HepG2 (cell line): ENCODE measurements around the gene WNT7A. TPM values are rescaled to one million over a fixed set of nuclear protein-coding genes. Genes with fewer than 3 reads are reported as not detected.

Source experiments
- ATAC-seq: fragments of 200-7000 bp; cut with Tn5 transposase; 3 replicates; pipeline ENCODE4 v1.9.1; 2020; ENCODE audit warnings: mild to moderate bottlenecking, moderate library complexity
- BruUV-seq: library from RNA; stranded (reverse); fragments of 400-500 nt; replicated peaks from 2 replicates; lab custom pipeline; 2021; lab: Mats Ljungman, UMichigan
- CTCF ChIA-PET: fragments of 300-600 bp; formaldehyde crosslinking; extraction: SDS; loops from one replicate; lab custom pipeline; 2021; ENCODE audit warnings: low total read pairs, inconsistent platforms, low intra/inter-chr PET ratio; lab: Yijun Ruan, JAX
- POLR2A ChIA-PET: fragments of 350-600 bp; sonication (Branson Sonifier 250); formaldehyde crosslinking; loops from one replicate; lab custom pipeline; 2020; ENCODE audit warnings: antibody characterized with exemption, inconsistent platforms; lab: Yijun Ruan, JAX
- DNase-seq: peaks from one replicate; pipeline ENCODE4 v3.0.0-alpha.2; 2015; ENCODE audit warnings: low spot score
- FAIRE-seq: peaks from 3 replicates; lab custom pipeline; 2011; peaks lifted over from hg19 to GRCh38; lab: Jason Lieb, UNC
- H2AFZ ChIP-seq: one replicate; pipeline ENCODE4 v1.6.1; 2011; ENCODE audit warnings: low read length, inconsistent platforms
- H3K27ac ChIP-seq: fragments of 300-600 bp; 3 replicates; pipeline ENCODE4 v1.8.0; 2011; ENCODE audit warnings: mixed run types, mild to moderate bottlenecking, mixed read lengths, low read length, inconsistent platforms; ENCODE audit not compliant: insufficient read depth; ENCODE audit errors: extremely low read length
- H3K27me3 ChIP-seq, 2 experiments: fragments of 200-600 bp in 1 of 2; 2 replicates in 1 of 2; 3 replicates in 1 of 2; pipeline versions ENCODE4 v1.6.0 to v1.8.0; 2011; ENCODE audit warnings: low read length in 2 of 2, mild to moderate bottlenecking in 2 of 2, moderate library complexity in 2 of 2, inconsistent platforms in 1 of 2; ENCODE audit not compliant: insufficient read depth in 2 of 2, control insufficient read depth in 1 of 2
- H3K36me3 ChIP-seq, 2 experiments: fragments of 200-600 bp in 1 of 2; replicated peaks in 1 of 2; 2 replicates in 1 of 2; 3 replicates in 1 of 2; pipeline versions ENCODE4 v1.5.1 to v1.8.0; 2011; ENCODE audit warnings: low read length in 2 of 2, inconsistent platforms in 1 of 2; ENCODE audit not compliant: insufficient read depth in 2 of 2, control insufficient read depth in 1 of 2
- H3K4me1 ChIP-seq: 2 replicates; pipeline ENCODE4 v1.5.1; 2012; ENCODE audit warnings: low read length, inconsistent platforms; ENCODE audit not compliant: insufficient read depth
- H3K4me2 ChIP-seq: 2 replicates; pipeline ENCODE4 v1.6.0; 2011; ENCODE audit warnings: low read depth, low read length, inconsistent platforms
- H3K4me3 ChIP-seq, 3 experiments: fragments of 200-600 bp in 1 of 3; sonication (generic), shearing (Covaris generic) in 1 of 3; replicated peaks in 1 of 3; 2 replicates each; pipeline ENCODE4 v1.5.1; 2011 to 2016; ENCODE audit warnings: low read length in 3 of 3, inconsistent platforms in 2 of 3, low read depth in 2 of 3, mild to moderate bottlenecking in 2 of 3, control low read depth in 1 of 3, mixed read lengths in 1 of 3; ENCODE audit not compliant: insufficient read depth in 1 of 3
- H3K79me2 ChIP-seq: one replicate; pipeline ENCODE4 v1.6.1; 2011; ENCODE audit warnings: low read length, inconsistent platforms; ENCODE audit not compliant: insufficient read depth
- H3K9ac ChIP-seq: 2 replicates; pipeline ENCODE4 v1.6.0; 2011; ENCODE audit warnings: mild to moderate bottlenecking, low read depth, low read length, inconsistent platforms; ENCODE audit not compliant: insufficient read depth
- H3K9me3 ChIP-seq: 2 replicates; pipeline ENCODE4 v1.5.1; 2012; ENCODE audit warnings: mild to moderate bottlenecking, low read length
- H4K20me1 ChIP-seq: 2 replicates; pipeline ENCODE4 v1.6.0; 2011; ENCODE audit warnings: inconsistent platforms, mild to moderate bottlenecking, low read length, moderate library complexity; ENCODE audit not compliant: insufficient read depth
- ZEB1 ChIP-seq: IDR thresholded peaks from 2 replicates; pipeline ENCODE4 v1.6.1; 2012; ENCODE audit warnings: mild to moderate bottlenecking, low read depth, inconsistent platforms; ENCODE audit not compliant: insufficient replicate concordance
- ZIK1 ChIP-seq: sonication (generic); formaldehyde crosslinking; IDR thresholded peaks from 2 replicates; pipeline ENCODE4 v1.5.0; 2020; ENCODE audit warnings: mild to moderate bottlenecking, low read depth, missing genetic modification reagents, borderline replicate concordance
- ZNF138 ChIP-seq: sonication (generic); formaldehyde crosslinking; IDR thresholded peaks from 2 replicates; pipeline ENCODE4 v1.5.0; 2020; ENCODE audit warnings: mild to moderate bottlenecking, low read depth, missing genetic modification reagents
- WGBS: methylation state at CpG from one replicate; pipeline ENCODE4 v1.1.6; 2017; ENCODE audit warnings: low lambda C conversion rate; 5-methylcytosine and 5-hydroxymethylcytosine counted together
- in situ Hi-C: cut with HindIII; loops from 2 replicates; pipeline ENCODE4 v1.10.0; 2017; ENCODE audit warnings: low pct_unique_long_range_greater_than_20kb; ENCODE audit not compliant: extremely low pct_ligation_motif_present
- intact Hi-C: fragments of 100-400 bp; cut with micrococcal nuclease; formaldehyde crosslinking; loops from one replicate; pipeline ENCODE4 v1.10.0; 2022; ENCODE audit not compliant: unreplicated experiment
- polyA plus RNA-seq, 8 experiments: library from polyadenylated mRNA; depleted of rRNA in 3 of 8; stranded (reverse) in 7 of 8; unstranded in 1 of 8; fragments of >200 nt; fragmentation: Illumina TruSeq in 4 of 8; extraction: Trizol in 4 of 8; gene quantifications; 2 replicates each; pipeline versions ENCODE4 v1.2.1 to v1.2.3, GENCODE V29; 2011 to 2016; ENCODE audit warnings: low read depth in 4 of 8, missing spikeins in 1 of 8, mixed read lengths in 1 of 8; ENCODE audit not compliant: insufficient read depth in 1 of 8
- total RNA-seq, 5 experiments: library from RNA; depleted of rRNA; stranded (reverse); fragments of >200 nt; fragmentation: Illumina TruSeq; extraction: Trizol; gene quantifications; 2 replicates each; pipeline ENCODE4 v1.2.3, GENCODE V29; 2016; ENCODE audit warnings: low read depth in 1 of 5
- TF ChIP-seq, protein P1 (sequence below): sonication (generic); formaldehyde crosslinking; IDR thresholded peaks from 2 replicates; pipeline ENCODE4 v1.4.0; 2020; ENCODE audit warnings: missing genetic modification reagents, mild to moderate bottlenecking, borderline replicate concordance
- TF ChIP-seq, protein P2 (sequence below): sonication (generic); formaldehyde crosslinking; IDR thresholded peaks from 2 replicates; pipeline ENCODE4; 2020; ENCODE audit warnings: missing genetic modification reagents, mild to moderate bottlenecking, borderline replicate concordance
- TF ChIP-seq, protein P3 (sequence below): IDR thresholded peaks from 2 replicates; pipeline ENCODE4 v1.6.1; 2016; ENCODE audit warnings: mild to moderate bottlenecking

The WNT7A gene
- total and polyA plus RNA-seq, 2 of the 13 experiments (the other 11 are each of a cell fraction or from before 2014, with no cell fraction given): not detected

DNA sequence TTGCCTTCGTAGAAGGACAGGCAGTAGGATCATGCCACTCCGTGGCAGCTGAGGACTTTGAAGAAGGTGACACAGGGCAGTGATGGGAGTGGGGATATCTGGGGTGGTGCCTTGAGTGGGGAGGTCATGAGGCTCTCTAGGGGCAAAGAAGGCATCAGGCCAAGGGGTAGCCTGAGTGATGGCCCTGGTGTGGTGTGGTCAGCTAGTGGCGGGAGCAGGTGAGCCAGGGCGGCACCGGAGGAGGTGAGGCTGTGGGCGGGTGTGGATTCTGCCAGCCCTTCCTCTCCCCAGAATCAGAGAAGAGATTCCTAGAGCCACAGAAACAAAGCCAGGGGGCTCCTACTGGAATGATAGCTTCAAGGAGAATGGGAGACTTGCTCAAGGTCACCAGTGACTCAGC, 18.4 kb downstream of the WNT7A start:
- ChIA-PET CTCF (no interaction called here), POLR2A (no interaction called here)
- in situ Hi-C loops (no loop called here), intact Hi-C loops (no loop called here)
- WGBS: 0% methylated on average over 2 of the region's 6 CpGs
- H4K20me1 ChIP-seq: 0 out of 2 replicates have a peak, but pooled peaks cover 2% of the 10 kb centered on the region
- DNase-seq (no peak), FAIRE-seq (no peak), ATAC-seq (no peak)
- no peak overlapping the region for H2AFZ ChIP-seq
- peaks cover 3 to 51% of the 10 kb centered on the region in 2 experiments; a peak in 2 of 5 replicates for H3K27me3 ChIP-seq
- no peaks in the 10 kb centered on the region for H3K36me3 ChIP-seq
- no peak overlapping the region for H3K4me2 ChIP-seq
- TF ChIP-seq, protein P1, sequence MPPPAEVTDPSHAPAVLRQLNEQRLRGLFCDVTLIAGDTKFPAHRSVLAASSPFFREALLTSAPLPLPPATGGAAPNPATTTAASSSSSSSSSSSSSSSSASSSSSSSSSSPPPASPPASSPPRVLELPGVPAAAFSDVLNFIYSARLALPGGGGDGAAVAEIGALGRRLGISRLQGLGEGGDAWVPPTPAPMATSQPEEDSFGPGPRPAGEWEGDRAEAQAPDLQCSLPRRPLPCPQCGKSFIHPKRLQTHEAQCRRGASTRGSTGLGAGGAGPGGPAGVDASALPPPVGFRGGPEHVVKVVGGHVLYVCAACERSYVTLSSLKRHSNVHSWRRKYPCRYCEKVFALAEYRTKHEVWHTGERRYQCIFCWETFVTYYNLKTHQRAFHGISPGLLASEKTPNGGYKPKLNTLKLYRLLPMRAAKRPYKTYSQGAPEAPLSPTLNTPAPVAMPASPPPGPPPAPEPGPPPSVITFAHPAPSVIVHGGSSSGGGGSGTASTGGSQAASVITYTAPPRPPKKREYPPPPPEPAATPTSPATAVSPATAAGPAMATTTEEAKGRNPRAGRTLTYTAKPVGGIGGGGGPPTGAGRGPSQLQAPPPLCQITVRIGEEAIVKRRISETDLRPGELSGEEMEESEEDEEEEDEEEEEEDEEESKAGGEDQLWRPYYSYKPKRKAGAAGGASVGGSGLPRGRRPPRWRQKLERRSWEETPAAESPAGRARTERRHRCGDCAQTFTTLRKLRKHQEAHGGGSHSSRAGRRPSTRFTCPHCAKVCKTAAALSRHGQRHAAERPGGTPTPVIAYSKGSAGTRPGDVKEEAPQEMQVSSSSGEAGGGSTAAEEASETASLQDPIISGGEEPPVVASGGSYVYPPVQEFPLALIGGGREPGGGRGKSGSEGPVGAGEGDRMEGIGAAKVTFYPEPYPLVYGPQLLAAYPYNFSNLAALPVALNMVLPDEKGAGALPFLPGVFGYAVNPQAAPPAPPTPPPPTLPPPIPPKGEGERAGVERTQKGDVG (CRISPR knock-in tag): no peak
- TF ChIP-seq ZEB1: no peak
- TF ChIP-seq ZIK1: no peak
- TF ChIP-seq, protein P2, sequence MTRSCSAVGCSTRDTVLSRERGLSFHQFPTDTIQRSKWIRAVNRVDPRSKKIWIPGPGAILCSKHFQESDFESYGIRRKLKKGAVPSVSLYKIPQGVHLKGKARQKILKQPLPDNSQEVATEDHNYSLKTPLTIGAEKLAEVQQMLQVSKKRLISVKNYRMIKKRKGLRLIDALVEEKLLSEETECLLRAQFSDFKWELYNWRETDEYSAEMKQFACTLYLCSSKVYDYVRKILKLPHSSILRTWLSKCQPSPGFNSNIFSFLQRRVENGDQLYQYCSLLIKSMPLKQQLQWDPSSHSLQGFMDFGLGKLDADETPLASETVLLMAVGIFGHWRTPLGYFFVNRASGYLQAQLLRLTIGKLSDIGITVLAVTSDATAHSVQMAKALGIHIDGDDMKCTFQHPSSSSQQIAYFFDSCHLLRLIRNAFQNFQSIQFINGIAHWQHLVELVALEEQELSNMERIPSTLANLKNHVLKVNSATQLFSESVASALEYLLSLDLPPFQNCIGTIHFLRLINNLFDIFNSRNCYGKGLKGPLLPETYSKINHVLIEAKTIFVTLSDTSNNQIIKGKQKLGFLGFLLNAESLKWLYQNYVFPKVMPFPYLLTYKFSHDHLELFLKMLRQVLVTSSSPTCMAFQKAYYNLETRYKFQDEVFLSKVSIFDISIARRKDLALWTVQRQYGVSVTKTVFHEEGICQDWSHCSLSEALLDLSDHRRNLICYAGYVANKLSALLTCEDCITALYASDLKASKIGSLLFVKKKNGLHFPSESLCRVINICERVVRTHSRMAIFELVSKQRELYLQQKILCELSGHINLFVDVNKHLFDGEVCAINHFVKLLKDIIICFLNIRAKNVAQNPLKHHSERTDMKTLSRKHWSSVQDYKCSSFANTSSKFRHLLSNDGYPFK (CRISPR knock-in tag): no peak
- TF ChIP-seq ZNF138 (CRISPR knock-in tag): no peak
- TF ChIP-seq, protein P3, sequence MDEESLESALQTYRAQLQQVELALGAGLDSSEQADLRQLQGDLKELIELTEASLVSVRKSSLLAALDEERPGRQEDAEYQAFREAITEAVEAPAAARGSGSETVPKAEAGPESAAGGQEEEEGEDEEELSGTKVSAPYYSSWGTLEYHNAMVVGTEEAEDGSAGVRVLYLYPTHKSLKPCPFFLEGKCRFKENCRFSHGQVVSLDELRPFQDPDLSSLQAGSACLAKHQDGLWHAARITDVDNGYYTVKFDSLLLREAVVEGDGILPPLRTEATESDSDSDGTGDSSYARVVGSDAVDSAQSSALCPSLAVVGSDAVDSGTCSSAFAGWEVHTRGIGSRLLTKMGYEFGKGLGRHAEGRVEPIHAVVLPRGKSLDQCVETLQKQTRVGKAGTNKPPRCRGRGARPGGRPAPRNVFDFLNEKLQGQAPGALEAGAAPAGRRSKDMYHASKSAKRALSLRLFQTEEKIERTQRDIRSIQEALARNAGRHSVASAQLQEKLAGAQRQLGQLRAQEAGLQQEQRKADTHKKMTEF (CRISPR knock-in tag): no peak
- H3K9me3 ChIP-seq: no peaks in the 10 kb centered on the region
- no peak overlapping the region for H3K9ac ChIP-seq
- H3K4me1 ChIP-seq: no peaks in the 10 kb centered on the region
- no peak overlapping the region for H3K27ac ChIP-seq
- no peak overlapping the region for H3K4me3 ChIP-seq
- BruUV-seq: no TSS peak
- no peaks in the 10 kb centered on the region for H3K79me2 ChIP-seq
